ENCODE results near the gene SVOPL.
A peak's percentile ranks its signal among the peaks of the same experiment; 100 is the strongest.
"Not testable (repeated sequence)": the region's sequence is repeated elsewhere in the genome, so short reads cannot be mapped to it uniquely, and the experiment has no call there.

The SVOPL gene

GRCh38 chr7:138699661-138700060 is 1.5 kb downstream of the SVOPL start:
- no peak for DNase-seq

GRCh38 chr7:138698281-138698680 is 2.9 kb downstream of the SVOPL start:
- no peak for DNase-seq

GRCh38 chr7:138697535-138698182 is 3.5 kb downstream of the SVOPL start:
- DNase-seq, result no peak

GRCh38 chr7:138695776-138696175 is 5.4 kb downstream of the SVOPL start:
- not testable (repeated sequence) for DNase-seq

GRCh38 chr7:138695106-138695505 is 6.1 kb downstream of the SVOPL start:
- DNase-seq, result no peak

- DNase-seq, result no peak
Measured at GRCh38 chr7:138691178-138691577, 10.0 kb downstream of the SVOPL start.

GRCh38 chr7:138690495-138690894 is 10.7 kb downstream of the SVOPL start:
- no peak for DNase-seq

- not testable (repeated sequence) for DNase-seq
Measured at GRCh38 chr7:138688037-138688436, 13.1 kb downstream of the SVOPL start.

GRCh38 chr7:138684340-138684739 is 16.8 kb downstream of the SVOPL start:
- no peak for DNase-seq

- DNase-seq, result no peak
Measured at GRCh38 chr7:138679793-138680192, 21.4 kb downstream of the SVOPL start.

GRCh38 chr7:138670594-138670993 is 30.6 kb downstream of the SVOPL start:
- no peak for DNase-seq

GRCh38 chr7:138669364-138669763 is 31.8 kb downstream of the SVOPL start:
- no peak for DNase-seq

- DNase-seq, result no peak
Measured at GRCh38 chr7:138668946-138669345, 32.2 kb downstream of the SVOPL start.

GRCh38 chr7:138668229-138668596 is 32.9 kb downstream of the SVOPL start:
- DNase-seq, result no peak

GRCh38 chr7:138667535-138668228 is 33.5 kb downstream of the SVOPL start:
- DNase-seq, result no peak

GRCh38 chr7:138666385-138666784 is 34.8 kb downstream of the SVOPL start:
- DNase-seq, result no peak

- no peak for DNase-seq
Measured at GRCh38 chr7:138665669-138666140, 35.5 kb downstream of the SVOPL start.

GRCh38 chr7:138665249-138665648 is 35.9 kb downstream of the SVOPL start:
- DNase-seq, result no peak

- peak; percentile 89 for DNase-seq
Measured at GRCh38 chr7:138663725-138664710, 37.1 kb downstream of the SVOPL start.

- DNase-seq, result no peak
Measured at GRCh38 chr7:138662991-138663320, 38.2 kb downstream of the SVOPL start.

GRCh38 chr7:138662076-138662990 is 38.8 kb downstream of the SVOPL start:
- no peak for DNase-seq

- DNase-seq, result peak; percentile 71
Measured at GRCh38 chr7:138661069-138661635, 40.0 kb downstream of the SVOPL start.
